MCF 10A (cell line): ENCODE results near the gene DLG2. TPM values are rescaled to one million over a fixed set of nuclear protein-coding genes. Genes with fewer than 3 reads are reported as not detected.

ENCODE experiments used
- BruUV-seq: library from RNA; stranded (reverse); fragments of 400-500 nt; replicated peaks from 2 replicates; lab custom pipeline; 2021; lab: Mats Ljungman, UMichigan
- CTCF ChIA-PET: fragments of 300-600 bp; sonication (Branson Sonifier 250); formaldehyde crosslinking; extraction: SDS; loops from one replicate; lab custom pipeline; 2021; ENCODE audit warnings: antibody characterized with exemption, inconsistent platforms; lab: Yijun Ruan, JAX
- POLR2A ChIA-PET: fragments of 300-600, 350-650 bp; sonication (Branson Sonifier 250); formaldehyde crosslinking; extraction: SDS; loops from one replicate; lab custom pipeline; 2020; ENCODE audit warnings: antibody characterized with exemption, inconsistent platforms; lab: Yijun Ruan, JAX
- DNase-seq: peaks from one replicate; pipeline ENCODE4 v3.0.0-alpha.2; 2018; ENCODE audit not compliant: unreplicated experiment
- H3K27ac Mint-ChIP-seq: one replicate; pipeline ENCODE4 v1.8.0; 2022; ENCODE audit warnings: mild to moderate bottlenecking, low read depth, mixed read lengths; ENCODE audit not compliant: unreplicated experiment
- H3K27me3 Mint-ChIP-seq: one replicate; pipeline ENCODE4 v1.8.0; 2022; ENCODE audit warnings: mixed read lengths; ENCODE audit not compliant: insufficient read depth, unreplicated experiment
- H3K36me3 Mint-ChIP-seq: one replicate; pipeline ENCODE4 v1.8.0; 2022; ENCODE audit warnings: mild to moderate bottlenecking, moderate library complexity, mixed read lengths; ENCODE audit not compliant: insufficient read depth, unreplicated experiment
- H3K4me1 Mint-ChIP-seq: one replicate; pipeline ENCODE4 v1.8.0; 2022; ENCODE audit warnings: mixed read lengths; ENCODE audit not compliant: insufficient read depth, unreplicated experiment
- H3K4me3 Mint-ChIP-seq: one replicate; pipeline ENCODE4 v1.8.0; 2022; ENCODE audit warnings: mild to moderate bottlenecking, moderate library complexity, mixed read lengths; ENCODE audit not compliant: unreplicated experiment
- H3K9me3 Mint-ChIP-seq: one replicate; pipeline ENCODE4 v1.8.0; 2022; ENCODE audit warnings: mixed read lengths; ENCODE audit not compliant: unreplicated experiment
- intact Hi-C: fragments of 100-400 bp; cut with micrococcal nuclease; formaldehyde crosslinking; loops from 2 replicates; pipeline ENCODE4 v1.14.1; 2022
- total RNA-seq: library from RNA; stranded (reverse); gene quantifications from 2 replicates; pipeline ENCODE4 v1.2.3, GENCODE V29; 2022
- TF ChIP-seq, protein P1 (sequence below): fragments of 200-600 bp; IDR thresholded peaks from one replicate; pipeline ENCODE4 v1.8.0; 2022; ENCODE audit warnings: antibody characterized with exemption, mild to moderate bottlenecking; ENCODE audit not compliant: unreplicated experiment

DLG2 gene
- total RNA-seq, 1 experiment from 2014 or later: 0.26 TPM

GRCh38 chr11:84884836-84885235, 742.3 kb downstream of the DLG2 start:
- Mint-ChIP-seq H3K4me1 (no peaks in the 10 kb centered on the region), H3K36me3 (no peaks in the 10 kb centered on the region), H3K4me3 (no peak overlapping the region), H3K27ac (no peak overlapping the region), H3K9me3 (no peaks in the 10 kb centered on the region), H3K27me3 (peaks cover 28% of the 10 kb centered on the region)
- DNase-seq: no peak
- no TSS peak for BruUV-seq
- TF ChIP-seq, protein P1, sequence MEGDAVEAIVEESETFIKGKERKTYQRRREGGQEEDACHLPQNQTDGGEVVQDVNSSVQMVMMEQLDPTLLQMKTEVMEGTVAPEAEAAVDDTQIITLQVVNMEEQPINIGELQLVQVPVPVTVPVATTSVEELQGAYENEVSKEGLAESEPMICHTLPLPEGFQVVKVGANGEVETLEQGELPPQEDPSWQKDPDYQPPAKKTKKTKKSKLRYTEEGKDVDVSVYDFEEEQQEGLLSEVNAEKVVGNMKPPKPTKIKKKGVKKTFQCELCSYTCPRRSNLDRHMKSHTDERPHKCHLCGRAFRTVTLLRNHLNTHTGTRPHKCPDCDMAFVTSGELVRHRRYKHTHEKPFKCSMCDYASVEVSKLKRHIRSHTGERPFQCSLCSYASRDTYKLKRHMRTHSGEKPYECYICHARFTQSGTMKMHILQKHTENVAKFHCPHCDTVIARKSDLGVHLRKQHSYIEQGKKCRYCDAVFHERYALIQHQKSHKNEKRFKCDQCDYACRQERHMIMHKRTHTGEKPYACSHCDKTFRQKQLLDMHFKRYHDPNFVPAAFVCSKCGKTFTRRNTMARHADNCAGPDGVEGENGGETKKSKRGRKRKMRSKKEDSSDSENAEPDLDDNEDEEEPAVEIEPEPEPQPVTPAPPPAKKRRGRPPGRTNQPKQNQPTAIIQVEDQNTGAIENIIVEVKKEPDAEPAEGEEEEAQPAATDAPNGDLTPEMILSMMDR: no peak
- intact Hi-C loops: no loop called here
- ChIA-PET POLR2A (no interaction called here), CTCF (no interaction called here)

DNA sequence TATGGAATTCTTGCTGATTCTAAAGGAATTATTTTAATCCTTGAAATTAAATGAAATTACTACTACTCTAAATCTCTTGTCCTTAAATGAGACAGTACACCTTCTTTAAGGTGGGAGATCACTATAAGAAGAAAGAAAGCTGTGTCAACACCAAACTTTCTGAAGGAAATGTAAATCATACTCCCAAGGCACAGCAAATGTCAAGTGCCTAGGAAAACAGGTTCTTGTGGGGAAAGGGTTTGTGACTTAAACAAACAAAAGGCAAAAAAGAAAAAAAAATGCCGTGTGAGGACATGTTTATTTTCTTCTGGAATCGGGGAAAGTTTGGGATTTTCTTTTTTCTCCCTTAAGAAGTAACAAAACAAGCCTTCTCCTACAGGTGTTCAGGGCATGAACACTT, 745.1 kb downstream of the DLG2 start:
- Mint-ChIP-seq H3K36me3 (no peaks in the 10 kb centered on the region), H3K27ac (no peak overlapping the region), H3K4me3 (no peak overlapping the region), H3K4me1 (no peaks in the 10 kb centered on the region), H3K9me3 (no peaks in the 10 kb centered on the region), H3K27me3 (peaks cover 45% of the 10 kb centered on the region)
- DNase-seq: no peak
- intact Hi-C loops: no loop called here
- TF ChIP-seq, protein P1: no peak
- BruUV-seq: no TSS peak
- ChIA-PET POLR2A (no interaction called here), CTCF (no interaction called here)

DNA sequence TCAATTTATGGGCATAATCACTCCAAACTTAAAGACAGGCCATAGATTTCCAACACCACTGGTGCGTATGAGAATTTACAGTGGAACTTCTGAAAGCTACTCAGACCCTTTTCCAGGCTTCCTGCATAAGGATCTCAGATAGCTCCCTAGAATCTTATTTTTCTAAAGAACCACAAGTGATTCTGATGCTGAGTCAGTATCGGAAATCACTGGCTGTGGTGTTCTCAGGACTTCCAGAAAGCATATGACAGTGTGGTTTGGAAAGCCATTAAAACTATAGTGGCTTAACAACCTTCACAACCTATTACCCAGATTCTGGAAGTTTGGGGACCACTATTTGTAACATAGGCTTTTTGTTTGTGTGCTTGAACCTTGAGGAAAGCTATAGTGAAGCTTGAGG, 756.0 kb downstream of the DLG2 start:
- Mint-ChIP-seq H3K36me3 (no peaks in the 10 kb centered on the region), H3K4me1 (peaks cover 5% of the 10 kb centered on the region), H3K4me3 (no peak overlapping the region), H3K27ac (no peak overlapping the region), H3K9me3 (no peaks in the 10 kb centered on the region), H3K27me3 (peaks cover 23% of the 10 kb centered on the region)
- CTCF ChIA-PET: no interaction called here
- DNase-seq: no peak
- BruUV-seq: no TSS peak
- POLR2A ChIA-PET: no interaction called here
- TF ChIP-seq, protein P1: no peak
- intact Hi-C loops: no loop called here

GRCh38 chr11:84870486-84870885, 756.7 kb downstream of the DLG2 start:
- intact Hi-C loops: no loop called here
- no peaks in the 10 kb centered on the region for H3K36me3 Mint-ChIP-seq
- H3K27me3 Mint-ChIP-seq: peaks cover 22% of the 10 kb centered on the region
- H3K9me3 Mint-ChIP-seq: no peaks in the 10 kb centered on the region
- peaks cover 11% of the 10 kb centered on the region for H3K4me1 Mint-ChIP-seq
- POLR2A ChIA-PET: no interaction called here
- H3K27ac Mint-ChIP-seq: no peak overlapping the region
- H3K4me3 Mint-ChIP-seq: no peak overlapping the region
- CTCF ChIA-PET: no interaction called here
- TF ChIP-seq, protein P1: no peak
- no peak for DNase-seq
- no TSS peak for BruUV-seq
